Sigmoid colon (tissue), 4 donors: Measurements from ENCODE around the gene GFPT1.

Experiments
- POLR2A ChIP-seq, 2 donors: fragments of 450-650 bp; IDR thresholded peaks; one replicate each; pipeline ENCODE4 v1.6.1; 2016; ENCODE audit warnings: antibody characterized with exemption in 2 of 2, mild to moderate bottlenecking in 2 of 2, moderate library complexity in 2 of 2
- POLR2AphosphoS5 ChIP-seq, 4 donors: sonication (generic); formaldehyde crosslinking; IDR thresholded peaks; one replicate each; pipeline ENCODE4 v1.6.1; 2017; ENCODE audit warnings: antibody characterized with exemption in 4 of 4
- TF ChIP-seq, protein P1 (sequence below), 4 experiments: fragments of 450-650 bp in 3 of 4; fragments of 200-600 bp in 1 of 4; IDR thresholded peaks; one replicate each; pipeline ENCODE4 v1.5.1; 2016 to 2019; ENCODE audit warnings: antibody characterized with exemption in 4 of 4, mild to moderate bottlenecking in 3 of 4, moderate library complexity in 2 of 4

GRCh38 chr2:69291721-69292120 lies 95.3 kb downstream of the GFPT1 start:
- TF ChIP-seq, protein P1, sequence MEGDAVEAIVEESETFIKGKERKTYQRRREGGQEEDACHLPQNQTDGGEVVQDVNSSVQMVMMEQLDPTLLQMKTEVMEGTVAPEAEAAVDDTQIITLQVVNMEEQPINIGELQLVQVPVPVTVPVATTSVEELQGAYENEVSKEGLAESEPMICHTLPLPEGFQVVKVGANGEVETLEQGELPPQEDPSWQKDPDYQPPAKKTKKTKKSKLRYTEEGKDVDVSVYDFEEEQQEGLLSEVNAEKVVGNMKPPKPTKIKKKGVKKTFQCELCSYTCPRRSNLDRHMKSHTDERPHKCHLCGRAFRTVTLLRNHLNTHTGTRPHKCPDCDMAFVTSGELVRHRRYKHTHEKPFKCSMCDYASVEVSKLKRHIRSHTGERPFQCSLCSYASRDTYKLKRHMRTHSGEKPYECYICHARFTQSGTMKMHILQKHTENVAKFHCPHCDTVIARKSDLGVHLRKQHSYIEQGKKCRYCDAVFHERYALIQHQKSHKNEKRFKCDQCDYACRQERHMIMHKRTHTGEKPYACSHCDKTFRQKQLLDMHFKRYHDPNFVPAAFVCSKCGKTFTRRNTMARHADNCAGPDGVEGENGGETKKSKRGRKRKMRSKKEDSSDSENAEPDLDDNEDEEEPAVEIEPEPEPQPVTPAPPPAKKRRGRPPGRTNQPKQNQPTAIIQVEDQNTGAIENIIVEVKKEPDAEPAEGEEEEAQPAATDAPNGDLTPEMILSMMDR (IDR thresholded peaks at IDR 0.05) = no peak
- TF ChIP-seq POLR2AphosphoS5 (IDR thresholded peaks at IDR 0.05) (no peak), POLR2A (IDR thresholded peaks at IDR 0.05) (no peak)
